Measurements from ENCODE around the gene GPR173.

DNA sequence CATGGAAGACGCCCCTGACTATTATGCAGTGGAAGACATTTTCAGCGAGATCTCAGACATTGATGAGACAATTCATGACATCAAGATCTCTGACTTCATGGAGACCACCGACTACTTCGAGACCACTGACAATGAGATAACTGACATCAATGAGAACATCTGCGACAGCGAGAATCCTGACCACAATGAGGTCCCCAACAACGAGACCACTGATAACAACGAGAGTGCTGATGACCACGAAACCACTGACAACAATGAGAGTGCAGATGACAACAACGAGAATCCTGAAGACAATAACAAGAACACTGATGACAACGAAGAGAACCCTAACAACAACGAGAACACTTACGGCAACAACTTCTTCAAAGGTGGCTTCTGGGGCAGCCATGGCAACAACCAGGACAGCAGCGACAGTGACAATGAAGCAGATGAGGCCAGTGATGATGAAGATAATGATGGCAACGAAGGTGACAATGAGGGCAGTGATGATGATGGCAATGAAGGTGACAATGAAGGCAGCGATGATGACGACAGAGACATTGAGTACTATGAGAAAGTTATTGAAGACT lies 37.2 kb downstream of the GPR173 start:
- TF ChIP-seq, protein P1, sequence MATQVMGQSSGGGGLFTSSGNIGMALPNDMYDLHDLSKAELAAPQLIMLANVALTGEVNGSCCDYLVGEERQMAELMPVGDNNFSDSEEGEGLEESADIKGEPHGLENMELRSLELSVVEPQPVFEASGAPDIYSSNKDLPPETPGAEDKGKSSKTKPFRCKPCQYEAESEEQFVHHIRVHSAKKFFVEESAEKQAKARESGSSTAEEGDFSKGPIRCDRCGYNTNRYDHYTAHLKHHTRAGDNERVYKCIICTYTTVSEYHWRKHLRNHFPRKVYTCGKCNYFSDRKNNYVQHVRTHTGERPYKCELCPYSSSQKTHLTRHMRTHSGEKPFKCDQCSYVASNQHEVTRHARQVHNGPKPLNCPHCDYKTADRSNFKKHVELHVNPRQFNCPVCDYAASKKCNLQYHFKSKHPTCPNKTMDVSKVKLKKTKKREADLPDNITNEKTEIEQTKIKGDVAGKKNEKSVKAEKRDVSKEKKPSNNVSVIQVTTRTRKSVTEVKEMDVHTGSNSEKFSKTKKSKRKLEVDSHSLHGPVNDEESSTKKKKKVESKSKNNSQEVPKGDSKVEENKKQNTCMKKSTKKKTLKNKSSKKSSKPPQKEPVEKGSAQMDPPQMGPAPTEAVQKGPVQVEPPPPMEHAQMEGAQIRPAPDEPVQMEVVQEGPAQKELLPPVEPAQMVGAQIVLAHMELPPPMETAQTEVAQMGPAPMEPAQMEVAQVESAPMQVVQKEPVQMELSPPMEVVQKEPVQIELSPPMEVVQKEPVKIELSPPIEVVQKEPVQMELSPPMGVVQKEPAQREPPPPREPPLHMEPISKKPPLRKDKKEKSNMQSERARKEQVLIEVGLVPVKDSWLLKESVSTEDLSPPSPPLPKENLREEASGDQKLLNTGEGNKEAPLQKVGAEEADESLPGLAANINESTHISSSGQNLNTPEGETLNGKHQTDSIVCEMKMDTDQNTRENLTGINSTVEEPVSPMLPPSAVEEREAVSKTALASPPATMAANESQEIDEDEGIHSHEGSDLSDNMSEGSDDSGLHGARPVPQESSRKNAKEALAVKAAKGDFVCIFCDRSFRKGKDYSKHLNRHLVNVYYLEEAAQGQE (IDR thresholded peaks at IDR 0.05; ENCODE audit: low read depth) = no peak
- TF ChIP-seq TAF1 (IDR thresholded peaks at IDR 0.05; ENCODE audit: low read depth) (no peak), EGR1 (IDR thresholded peaks at IDR 0.05) (no peak), RAD21 (IDR thresholded peaks at IDR 0.05; ENCODE audit: low read depth) (no peak), CEBPB (IDR thresholded peaks at IDR 0.05) (no peak), EP300 (IDR thresholded peaks at IDR 0.05; ENCODE audit: borderline replicate concordance) (no peak), CREB1 (IDR thresholded peaks at IDR 0.05; ENCODE audit: low read depth) (no peak), FOXM1 (IDR thresholded peaks at IDR 0.05; ENCODE audit: borderline replicate concordance, low read depth) (no peak), TCF12 (IDR thresholded peaks at IDR 0.05; ENCODE audit: low read depth) (no peak), YY1 (IDR thresholded peaks at IDR 0.05; ENCODE audit: low read depth) (no peak)
- TF ChIP-seq, protein P2, sequence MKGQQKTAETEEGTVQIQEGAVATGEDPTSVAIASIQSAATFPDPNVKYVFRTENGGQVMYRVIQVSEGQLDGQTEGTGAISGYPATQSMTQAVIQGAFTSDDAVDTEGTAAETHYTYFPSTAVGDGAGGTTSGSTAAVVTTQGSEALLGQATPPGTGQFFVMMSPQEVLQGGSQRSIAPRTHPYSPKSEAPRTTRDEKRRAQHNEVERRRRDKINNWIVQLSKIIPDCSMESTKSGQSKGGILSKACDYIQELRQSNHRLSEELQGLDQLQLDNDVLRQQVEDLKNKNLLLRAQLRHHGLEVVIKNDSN (IDR thresholded peaks at IDR 0.05) = no peak
- TF ChIP-seq, protein P3, sequence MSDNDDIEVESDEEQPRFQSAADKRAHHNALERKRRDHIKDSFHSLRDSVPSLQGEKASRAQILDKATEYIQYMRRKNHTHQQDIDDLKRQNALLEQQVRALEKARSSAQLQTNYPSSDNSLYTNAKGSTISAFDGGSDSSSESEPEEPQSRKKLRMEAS (IDR thresholded peaks at IDR 0.05) = no peak
